HepG2 (cell line): Measurements from ENCODE around the gene TAGLN. TPM values are rescaled to one million over a fixed set of nuclear protein-coding genes. Genes with fewer than 3 reads are reported as not detected.

ENCODE experiments used
- ATAC-seq: fragments of 200-7000 bp; cut with Tn5 transposase; 3 replicates; pipeline ENCODE4 v1.9.1; 2020; ENCODE audit warnings: mild to moderate bottlenecking, moderate library complexity
- BruUV-seq: library from RNA; stranded (reverse); fragments of 400-500 nt; replicated peaks from 2 replicates; lab custom pipeline; 2021; lab: Mats Ljungman, UMichigan
- CTCF ChIA-PET: fragments of 300-600 bp; formaldehyde crosslinking; extraction: SDS; loops from one replicate; lab custom pipeline; 2021; ENCODE audit warnings: low total read pairs, inconsistent platforms, low intra/inter-chr PET ratio; lab: Yijun Ruan, JAX
- POLR2A ChIA-PET: fragments of 350-600 bp; sonication (Branson Sonifier 250); formaldehyde crosslinking; loops from one replicate; lab custom pipeline; 2020; ENCODE audit warnings: antibody characterized with exemption, inconsistent platforms; lab: Yijun Ruan, JAX
- DNase-seq: peaks from one replicate; pipeline ENCODE4 v3.0.0-alpha.2; 2015; ENCODE audit warnings: low spot score
- FAIRE-seq: peaks from 3 replicates; lab custom pipeline; 2011; peaks lifted over from hg19 to GRCh38; lab: Jason Lieb, UNC
- H2AFZ ChIP-seq: one replicate; pipeline ENCODE4 v1.6.1; 2011; ENCODE audit warnings: low read length, inconsistent platforms
- H3K27ac ChIP-seq: fragments of 300-600 bp; 3 replicates; pipeline ENCODE4 v1.8.0; 2011; ENCODE audit warnings: mixed run types, mild to moderate bottlenecking, mixed read lengths, low read length, inconsistent platforms; ENCODE audit not compliant: insufficient read depth; ENCODE audit errors: extremely low read length
- H3K27me3 ChIP-seq, 2 experiments: fragments of 200-600 bp in 1 of 2; 2 replicates in 1 of 2; 3 replicates in 1 of 2; pipeline versions ENCODE4 v1.6.0 to v1.8.0; 2011; ENCODE audit warnings: low read length in 2 of 2, mild to moderate bottlenecking in 2 of 2, moderate library complexity in 2 of 2, inconsistent platforms in 1 of 2; ENCODE audit not compliant: insufficient read depth in 2 of 2, control insufficient read depth in 1 of 2
- H3K36me3 ChIP-seq, 2 experiments: fragments of 200-600 bp in 1 of 2; replicated peaks in 1 of 2; 2 replicates in 1 of 2; 3 replicates in 1 of 2; pipeline versions ENCODE4 v1.5.1 to v1.8.0; 2011; ENCODE audit warnings: low read length in 2 of 2, inconsistent platforms in 1 of 2; ENCODE audit not compliant: insufficient read depth in 2 of 2, control insufficient read depth in 1 of 2
- H3K4me1 ChIP-seq: 2 replicates; pipeline ENCODE4 v1.5.1; 2012; ENCODE audit warnings: low read length, inconsistent platforms; ENCODE audit not compliant: insufficient read depth
- H3K4me2 ChIP-seq: 2 replicates; pipeline ENCODE4 v1.6.0; 2011; ENCODE audit warnings: low read depth, low read length, inconsistent platforms
- H3K4me3 ChIP-seq, 3 experiments: fragments of 200-600 bp in 1 of 3; sonication (generic), shearing (Covaris generic) in 1 of 3; replicated peaks in 1 of 3; 2 replicates each; pipeline ENCODE4 v1.5.1; 2011 to 2016; ENCODE audit warnings: low read length in 3 of 3, inconsistent platforms in 2 of 3, low read depth in 2 of 3, mild to moderate bottlenecking in 2 of 3, control low read depth in 1 of 3, mixed read lengths in 1 of 3; ENCODE audit not compliant: insufficient read depth in 1 of 3
- H3K79me2 ChIP-seq: one replicate; pipeline ENCODE4 v1.6.1; 2011; ENCODE audit warnings: low read length, inconsistent platforms; ENCODE audit not compliant: insufficient read depth
- H3K9ac ChIP-seq: 2 replicates; pipeline ENCODE4 v1.6.0; 2011; ENCODE audit warnings: mild to moderate bottlenecking, low read depth, low read length, inconsistent platforms; ENCODE audit not compliant: insufficient read depth
- H3K9me3 ChIP-seq: 2 replicates; pipeline ENCODE4 v1.5.1; 2012; ENCODE audit warnings: mild to moderate bottlenecking, low read length
- H4K20me1 ChIP-seq: 2 replicates; pipeline ENCODE4 v1.6.0; 2011; ENCODE audit warnings: inconsistent platforms, mild to moderate bottlenecking, low read length, moderate library complexity; ENCODE audit not compliant: insufficient read depth
- CAMTA2 ChIP-seq: sonication (generic); formaldehyde crosslinking; IDR thresholded peaks from 2 replicates; pipeline ENCODE4 v1.4.0; 2020; ENCODE audit warnings: mild to moderate bottlenecking, missing genetic modification reagents, borderline replicate concordance
- HHEX ChIP-seq: IDR thresholded peaks from 2 replicates; pipeline ENCODE4 v1.6.1; 2016; ENCODE audit warnings: control low read depth
- ZFP91 ChIP-seq: sonication (generic); formaldehyde crosslinking; IDR thresholded peaks from 2 replicates; pipeline ENCODE4 v1.9.0; 2022; ENCODE audit warnings: missing genetic modification reagents, mild to moderate bottlenecking, borderline replicate concordance
- ZNF30 ChIP-seq: sonication (generic); formaldehyde crosslinking; IDR thresholded peaks from 2 replicates; pipeline ENCODE4 v1.5.0; 2020; ENCODE audit warnings: mild to moderate bottlenecking, missing genetic modification reagents
- ZNF567 ChIP-seq: sonication (generic); formaldehyde crosslinking; IDR thresholded peaks from 2 replicates; pipeline ENCODE4 v1.8.1; 2023; ENCODE audit warnings: mild to moderate bottlenecking, missing genetic modification reagents, borderline replicate concordance
- WGBS: methylation state at CpG from one replicate; pipeline ENCODE4 v1.1.6; 2017; ENCODE audit warnings: low lambda C conversion rate; 5-methylcytosine and 5-hydroxymethylcytosine counted together
- in situ Hi-C: cut with HindIII; loops from 2 replicates; pipeline ENCODE4 v1.10.0; 2017; ENCODE audit warnings: low pct_unique_long_range_greater_than_20kb; ENCODE audit not compliant: extremely low pct_ligation_motif_present
- intact Hi-C: fragments of 100-400 bp; cut with micrococcal nuclease; formaldehyde crosslinking; loops from one replicate; pipeline ENCODE4 v1.10.0; 2022; ENCODE audit not compliant: unreplicated experiment
- polyA plus RNA-seq, 8 experiments: library from polyadenylated mRNA; depleted of rRNA in 3 of 8; stranded (reverse) in 7 of 8; unstranded in 1 of 8; fragments of >200 nt; fragmentation: Illumina TruSeq in 4 of 8; extraction: Trizol in 4 of 8; gene quantifications; 2 replicates each; pipeline versions ENCODE4 v1.2.1 to v1.2.3, GENCODE V29; 2011 to 2016; ENCODE audit warnings: low read depth in 4 of 8, missing spikeins in 1 of 8, mixed read lengths in 1 of 8; ENCODE audit not compliant: insufficient read depth in 1 of 8
- total RNA-seq, 5 experiments: library from RNA; depleted of rRNA; stranded (reverse); fragments of >200 nt; fragmentation: Illumina TruSeq; extraction: Trizol; gene quantifications; 2 replicates each; pipeline ENCODE4 v1.2.3, GENCODE V29; 2016; ENCODE audit warnings: low read depth in 1 of 5

The TAGLN gene
- total and polyA plus RNA-seq, 2 of the 13 experiments (the other 11 are each of a cell fraction or from before 2014, with no cell fraction given): 12.6 to 75.4 TPM

GRCh38 chr11:117183724-117184349 is 15.3 kb upstream of the TAGLN start:
- no peak overlapping the region for H3K9ac ChIP-seq
- ChIA-PET CTCF (no interaction called here), POLR2A (no interaction called here)
- no peaks in the 10 kb centered on the region for H3K9me3 ChIP-seq
- no peak overlapping the region for H2AFZ ChIP-seq
- no peak overlapping the region for H3K4me3 ChIP-seq
- no peaks in the 10 kb centered on the region; a peak in 1 of 5 replicates for H3K27me3 ChIP-seq
- BruUV-seq: no TSS peak
- DNase-seq (no peak), FAIRE-seq (no peak), ATAC-seq (no peak)
- no peaks in the 10 kb centered on the region; the same call in 1 of the 2 replicates for H4K20me1 ChIP-seq
- H3K4me1 ChIP-seq: peaks cover 37% of the 10 kb centered on the region
- TF ChIP-seq ZFP91 (CRISPR knock-in tag) (no peak), ZNF567 (CRISPR knock-in tag) (no peak), CAMTA2 (CRISPR knock-in tag) (no peak), ZNF30 (CRISPR knock-in tag) (no peak), HHEX (CRISPR knock-in tag) (no peak)
- WGBS: 94% methylated on average over 9 of the region's 11 CpGs
- in situ Hi-C loops: loop anchor here (5.0 kb wide), 1 partner anchor 38 kb away; no protein-coding TSS in a partner anchor
- peaks cover 6% of the 10 kb centered on the region for H3K79me2 ChIP-seq
- intact Hi-C loops: no loop called here
- no peak overlapping the region for H3K27ac ChIP-seq
- H3K36me3 ChIP-seq: peaks cover 6 to 15% of the 10 kb centered on the region in 2 experiments; a peak in 4 of 5 replicates
- H3K4me2 ChIP-seq: no peak overlapping the region
